ENCODE results near the gene FOXP1. TPM values are rescaled to one million over a fixed set of nuclear protein-coding genes. Genes with fewer than 3 reads are reported as not detected.

The FOXP1 gene
- total and polyA plus RNA-seq, 2 experiments from 2014 or later = 37.4 to 59.9 TPM

- TF ChIP-seq EZH2phosphoT487 (IDR thresholded peaks at IDR 0.05; ENCODE audit: insufficient read depth, low read depth) (no peak), EZH2 (IDR thresholded peaks at IDR 0.05; ENCODE audit: insufficient read depth, poor library complexity, severe bottlenecking) (no peak)
- Histone ChIP-seq H3K4me1 (ENCODE audit: insufficient read depth) (no peaks in the 10 kb centered on the region), H3K9me2 (ENCODE audit: insufficient read depth) (no peaks in the 10 kb centered on the region), H2AFZ (no peak overlapping the region), H3K4me2 (ENCODE audit: unreplicated experiment) (no peak overlapping the region), H3K4me3 (no peak overlapping the region), H3K27me3 (replicated peaks; ENCODE audit: insufficient read depth) (no peaks in the 10 kb centered on the region), H3K9ac (no peak overlapping the region), H3F3A (ENCODE audit: insufficient read depth) (no peaks in the 10 kb centered on the region), H3K79me2 (ENCODE audit: insufficient read depth) (peaks cover 95% of the 10 kb centered on the region), H3K36me3 (ENCODE audit: low read depth) (peaks cover 21% of the 10 kb centered on the region), H3K27ac (no peak overlapping the region), H4K20me1 (ENCODE audit: insufficient read depth) (no peaks in the 10 kb centered on the region), H3K9me3 (ENCODE audit: low read depth) (no peaks in the 10 kb centered on the region)
- DNase-seq = no peak
- 90 to 100% methylated on average over 1 of the region's 1 CpG for WGBS, 2 experiments (ENCODE audit: low coverage in 1 of 2, low lambda C conversion rate in 2 of 2, missing lambda C conversion rate in 2 of 2)
- in situ Hi-C loops (cut with MboI) = no loop called here
Measured at GRCh38 chr3:71012971-71013370, 570.6 kb downstream of the FOXP1 start.

DNA sequence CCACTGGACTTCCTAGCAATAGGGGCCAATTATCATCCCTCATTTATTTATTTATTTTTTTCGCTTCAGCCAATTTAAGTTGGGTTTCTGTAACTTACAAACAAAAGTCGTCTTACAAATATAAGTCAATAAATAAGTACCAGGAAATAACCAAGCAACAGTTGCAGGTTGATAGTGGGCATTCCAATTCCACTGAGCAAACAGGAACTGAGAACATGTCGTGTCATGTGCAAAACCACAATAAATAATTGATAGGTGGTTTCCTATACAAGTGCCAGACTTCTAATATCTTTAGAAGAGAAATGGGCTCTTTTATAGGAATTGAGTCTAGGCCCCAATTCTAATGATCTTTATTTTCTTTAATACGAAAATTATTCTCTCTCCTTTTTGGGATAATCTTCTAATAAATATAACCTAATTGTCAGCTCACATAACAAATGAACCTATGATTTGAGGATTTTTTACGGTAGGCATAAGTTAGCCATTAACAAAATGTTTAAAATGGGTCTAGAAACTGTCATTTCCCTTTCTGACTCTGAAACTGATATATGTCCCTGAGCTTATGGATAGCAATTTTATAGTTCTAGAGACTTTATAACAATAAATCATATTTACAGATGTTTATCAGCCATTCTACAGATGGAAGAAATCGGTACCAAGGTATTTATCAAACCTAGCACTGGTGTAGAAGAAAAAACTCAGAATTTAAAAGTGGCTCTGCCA, 571.8 kb downstream of the FOXP1 start:
- H3K9me3 ChIP-seq (ENCODE audit: low read depth) = no peaks in the 10 kb centered on the region
- 84 to 87% methylated on average over 6 of the region's 6 CpGs for WGBS, 2 experiments (ENCODE audit: low coverage in 1 of 2, low lambda C conversion rate in 2 of 2, missing lambda C conversion rate in 2 of 2)
- in situ Hi-C loops (cut with MboI) = no loop called here

GRCh38 chr3:71010726-71011455, 572.6 kb downstream of the FOXP1 start:
- Histone ChIP-seq H4K20me1 (ENCODE audit: insufficient read depth) (no peaks in the 10 kb centered on the region), H3F3A (ENCODE audit: insufficient read depth) (no peaks in the 10 kb centered on the region; the same call in 1 of the 2 replicates), H3K27me3 (replicated peaks; ENCODE audit: insufficient read depth) (no peaks in the 10 kb centered on the region), H3K4me1 (ENCODE audit: insufficient read depth) (no peaks in the 10 kb centered on the region), H3K9me3 (ENCODE audit: low read depth) (no peaks in the 10 kb centered on the region), H3K9me2 (ENCODE audit: insufficient read depth) (no peaks in the 10 kb centered on the region), H2AFZ (no peak overlapping the region), H3K4me2 (ENCODE audit: unreplicated experiment) (no peak overlapping the region), H3K27ac (no peak overlapping the region), H3K36me3 (ENCODE audit: low read depth) (peaks cover 21% of the 10 kb centered on the region), H3K9ac (no peak overlapping the region), H3K4me3 (no peak overlapping the region), H3K79me2 (ENCODE audit: insufficient read depth) (peaks cover 95% of the 10 kb centered on the region)
- DNase-seq = no peak
- 97 to 98% methylated on average over 3 of the region's 3 CpGs for WGBS, 2 experiments (ENCODE audit: low coverage in 1 of 2, low lambda C conversion rate in 2 of 2, missing lambda C conversion rate in 2 of 2)
- no peak for TF ChIP-seq EZH2phosphoT487 (IDR thresholded peaks at IDR 0.05; ENCODE audit: insufficient read depth, low read depth)
- TF ChIP-seq EZH2 (IDR thresholded peaks at IDR 0.05; ENCODE audit: insufficient read depth, poor library complexity, severe bottlenecking) = no peak
- in situ Hi-C loops (cut with MboI) = no loop called here

More for the DNA sequence above, 571.8 kb downstream of the FOXP1 start:
- no peaks in the 10 kb centered on the region for H3K27me3 ChIP-seq (replicated peaks; ENCODE audit: insufficient read depth)
- H3K36me3 ChIP-seq (ENCODE audit: low read depth) = peaks cover 21% of the 10 kb centered on the region
- H3K9ac ChIP-seq = no peak overlapping the region
- no peaks in the 10 kb centered on the region for H3K4me1 ChIP-seq (ENCODE audit: insufficient read depth)
- no peaks in the 10 kb centered on the region for H3K9me2 ChIP-seq (ENCODE audit: insufficient read depth)
- TF ChIP-seq EZH2phosphoT487 (IDR thresholded peaks at IDR 0.05; ENCODE audit: insufficient read depth, low read depth) (no peak), EZH2 (IDR thresholded peaks at IDR 0.05; ENCODE audit: insufficient read depth, poor library complexity, severe bottlenecking) (no peak)
- no peak overlapping the region for H3K27ac ChIP-seq
- H3K4me3 ChIP-seq = no peak overlapping the region
- DNase-seq = no peak
- H4K20me1 ChIP-seq (ENCODE audit: insufficient read depth) = no peaks in the 10 kb centered on the region
- no peak overlapping the region for H3K4me2 ChIP-seq (ENCODE audit: unreplicated experiment)
- no peaks in the 10 kb centered on the region; the same call in 1 of the 2 replicates for H3F3A ChIP-seq (ENCODE audit: insufficient read depth)
- no peak overlapping the region for H2AFZ ChIP-seq
- H3K79me2 ChIP-seq (ENCODE audit: insufficient read depth) = peaks cover 97% of the 10 kb centered on the region

GRCh38 chr3:71008350-71008935, 575.1 kb downstream of the FOXP1 start:
- no peak overlapping the region for H2AFZ ChIP-seq
- peaks cover 4% of the 10 kb centered on the region; the same call in 1 of the 2 replicates for H3F3A ChIP-seq (ENCODE audit: insufficient read depth)
- peaks cover 95% of the 10 kb centered on the region for H3K79me2 ChIP-seq (ENCODE audit: insufficient read depth)
- H3K9ac ChIP-seq = no peak overlapping the region
- DNase-seq = no peak
- TF ChIP-seq EZH2phosphoT487 (IDR thresholded peaks at IDR 0.05; ENCODE audit: insufficient read depth, low read depth) (no peak), EZH2 (IDR thresholded peaks at IDR 0.05; ENCODE audit: insufficient read depth, poor library complexity, severe bottlenecking) (no peak)
- no peaks in the 10 kb centered on the region for H3K9me3 ChIP-seq (ENCODE audit: low read depth)
- no peak overlapping the region for H3K4me2 ChIP-seq (ENCODE audit: unreplicated experiment)
- H4K20me1 ChIP-seq (ENCODE audit: insufficient read depth) = no peaks in the 10 kb centered on the region
- H3K4me1 ChIP-seq (ENCODE audit: insufficient read depth) = no peaks in the 10 kb centered on the region
- no peaks in the 10 kb centered on the region for H3K9me2 ChIP-seq (ENCODE audit: insufficient read depth)
- H3K27me3 ChIP-seq (replicated peaks; ENCODE audit: insufficient read depth) = no peaks in the 10 kb centered on the region
- no peak overlapping the region for H3K4me3 ChIP-seq
- WGBS, 2 experiments (ENCODE audit: low coverage in 1 of 2, low lambda C conversion rate in 2 of 2, missing lambda C conversion rate in 2 of 2) = 87 to 89% methylated on average over 7 of the region's 7 CpGs
- peaks cover 6% of the 10 kb centered on the region; the same call in 1 of the 2 replicates for H3K36me3 ChIP-seq (ENCODE audit: low read depth)
- in situ Hi-C loops (cut with MboI) = no loop called here
- H3K27ac ChIP-seq = no peak overlapping the region
